Dedifferentiated amniotic fluid mesenchymal stem cell (primary cell): ENCODE results near the gene NPEPL1.
"Not testable (repeated sequence)": the region's sequence is repeated elsewhere in the genome, so short reads cannot be mapped to it uniquely, and the experiment has no call there.

Experiments used
- DNase-seq: peaks from one replicate; pipeline ENCODE4 v3.0.0-alpha.2; 2016; ENCODE audit errors: extremely low spot score

NPEPL1 gene

DNA sequence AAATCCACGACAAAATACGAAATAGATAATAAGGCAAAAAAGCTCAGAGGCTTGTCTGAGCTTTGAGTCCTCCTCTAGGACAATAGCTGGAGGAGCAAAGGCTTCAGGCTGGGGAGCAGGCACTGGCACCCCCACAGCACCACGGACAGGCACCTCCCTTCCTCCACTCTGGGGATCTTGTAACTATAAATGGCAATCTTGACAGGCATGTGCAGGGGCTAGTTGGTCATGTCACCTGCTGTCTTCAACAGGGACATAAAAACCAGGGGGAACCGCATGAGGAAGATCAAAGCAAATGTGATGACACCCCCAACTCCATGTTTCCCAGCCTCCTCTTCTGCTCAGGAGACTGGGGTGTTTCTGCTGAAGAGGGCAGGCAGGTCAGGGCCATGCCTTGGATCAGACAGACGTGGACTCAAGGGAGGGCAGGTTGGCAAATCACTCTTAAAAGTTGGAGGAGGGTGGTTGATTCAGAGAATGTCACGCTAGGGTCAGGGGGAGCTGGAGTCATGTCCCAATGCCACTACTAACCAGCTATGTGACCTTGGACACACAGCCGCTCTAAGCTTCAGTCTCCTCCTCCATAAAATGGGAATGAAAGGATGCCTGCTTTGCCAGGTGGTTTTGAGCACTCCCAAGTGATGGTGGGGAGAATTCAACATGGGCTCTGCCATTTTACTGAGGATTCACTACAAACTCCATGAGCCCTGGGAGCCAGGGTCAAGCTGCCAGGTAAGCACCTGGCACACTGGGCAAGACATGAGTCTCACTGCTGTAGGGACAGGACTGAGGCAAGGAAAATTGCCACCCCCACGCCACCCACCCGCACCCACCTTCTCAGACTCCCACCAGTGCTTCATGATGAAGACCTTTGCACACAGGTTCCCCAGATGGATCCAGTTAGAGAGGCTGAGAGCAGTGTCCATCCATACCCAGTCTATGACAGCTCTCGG lies 48.0 kb downstream of the NPEPL1 start:
- no peak for DNase-seq

DNA sequence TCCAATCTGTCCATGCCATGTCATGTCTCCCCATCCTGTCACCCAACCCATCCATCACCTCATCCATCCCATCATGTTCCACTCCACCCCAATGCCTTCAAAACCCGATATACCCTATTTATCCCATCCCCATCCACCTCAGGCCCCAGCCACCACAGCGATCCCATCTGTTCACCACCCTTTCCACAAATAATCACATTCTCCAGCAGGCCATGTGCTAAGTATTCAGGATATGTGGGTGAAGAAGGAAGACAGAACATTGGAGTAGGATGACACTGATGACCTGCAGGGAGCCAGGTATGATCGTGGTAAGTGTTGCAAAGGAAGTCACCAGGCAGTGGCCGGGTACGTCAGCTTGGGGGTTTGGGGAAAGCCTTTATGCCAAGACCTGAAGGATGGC lies 48.8 kb downstream of the NPEPL1 start:
- DNase-seq = no peak

DNA sequence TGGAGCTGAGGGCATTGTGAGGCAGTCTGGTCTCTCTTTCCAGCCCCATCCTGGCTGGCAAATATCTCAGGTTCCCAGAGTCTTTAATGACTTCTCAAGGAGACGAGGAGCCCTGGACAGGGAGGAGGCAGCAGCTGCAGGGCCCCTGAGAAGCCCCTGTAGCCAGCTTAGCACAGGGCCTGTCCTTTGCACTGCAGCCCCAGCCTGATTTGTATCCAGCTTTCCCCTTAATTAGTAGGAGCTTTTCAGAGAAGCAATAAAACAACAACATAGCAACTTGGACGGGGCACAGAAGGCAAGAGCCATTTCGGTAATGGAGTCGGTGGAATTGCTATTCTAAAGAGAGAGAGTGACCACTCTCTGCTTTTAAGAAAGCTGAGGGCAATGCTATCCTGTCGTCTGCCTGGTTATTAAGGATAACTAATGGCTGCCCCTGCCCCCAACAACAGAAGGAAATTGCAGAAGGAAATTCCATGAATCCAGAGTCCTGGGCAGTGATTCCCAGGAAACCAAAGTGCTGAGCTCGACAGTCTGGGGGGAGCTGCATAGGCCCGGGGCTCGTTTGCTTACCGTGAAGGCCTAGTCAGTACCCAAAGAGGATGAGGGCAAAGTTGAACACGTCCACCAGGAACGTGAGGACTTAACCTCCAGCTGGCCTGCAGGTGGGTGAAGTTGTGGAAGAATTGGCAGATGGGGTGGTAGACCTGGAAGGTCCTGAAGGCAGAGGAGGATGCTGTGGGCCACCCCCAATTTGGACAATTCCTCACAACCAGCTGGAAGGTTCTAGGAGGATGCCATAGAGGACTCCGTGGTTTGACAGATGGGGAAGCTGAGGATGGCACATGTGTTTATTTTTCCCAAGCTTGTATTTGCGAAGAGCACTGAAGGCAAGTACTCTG lies 50.3 kb downstream of the NPEPL1 start:
- DNase-seq = no peak

DNA sequence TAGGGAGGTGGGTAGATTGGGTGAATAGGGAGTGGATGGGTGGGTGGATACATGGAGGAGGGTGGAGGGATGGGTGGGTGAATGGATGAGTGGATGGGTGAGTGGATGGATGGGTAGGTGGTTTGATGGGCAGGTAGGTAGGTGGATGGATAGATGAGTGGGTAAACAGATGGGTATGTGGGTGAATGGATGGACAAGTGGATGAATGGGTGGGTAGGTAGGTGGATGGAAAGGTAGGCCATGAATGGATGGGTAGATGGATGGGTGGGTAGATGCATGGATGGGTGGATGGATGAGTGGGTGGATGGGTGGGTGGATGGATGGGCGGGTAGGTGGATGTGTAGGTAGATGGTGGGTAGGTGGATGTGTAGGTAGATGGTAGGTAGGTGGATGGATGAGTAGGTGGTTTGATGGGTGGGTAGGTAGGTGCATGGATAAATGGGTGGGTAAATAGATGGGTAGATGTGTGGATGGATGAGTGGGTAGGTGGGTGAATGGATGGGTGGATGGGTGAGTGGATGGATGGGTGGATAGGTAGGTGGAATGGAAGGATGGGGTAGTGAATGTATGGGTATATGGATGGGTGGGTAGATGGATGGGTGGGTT lies 51.4 kb downstream of the NPEPL1 start:
- no peak for DNase-seq

DNA sequence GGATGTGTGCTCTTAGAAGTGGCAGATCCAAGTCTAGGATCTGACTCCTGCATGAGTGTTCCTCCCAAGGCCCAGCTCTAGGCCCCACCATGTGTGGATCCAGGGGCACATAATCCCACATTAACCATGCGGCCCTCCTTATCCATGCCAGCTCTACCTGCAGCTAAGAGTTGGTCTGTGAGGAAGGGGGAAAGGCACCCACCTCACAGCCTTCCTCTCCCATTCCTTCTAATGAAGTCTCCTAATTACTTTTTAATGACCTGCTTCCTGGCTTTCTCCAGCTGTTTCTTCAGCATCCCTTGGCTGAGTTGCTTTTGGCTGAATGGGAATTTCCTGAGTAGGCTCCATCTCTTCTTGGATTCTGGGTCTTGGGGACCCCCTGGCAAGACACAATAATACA lies 52.2 kb downstream of the NPEPL1 start:
- DNase-seq = no peak

DNA sequence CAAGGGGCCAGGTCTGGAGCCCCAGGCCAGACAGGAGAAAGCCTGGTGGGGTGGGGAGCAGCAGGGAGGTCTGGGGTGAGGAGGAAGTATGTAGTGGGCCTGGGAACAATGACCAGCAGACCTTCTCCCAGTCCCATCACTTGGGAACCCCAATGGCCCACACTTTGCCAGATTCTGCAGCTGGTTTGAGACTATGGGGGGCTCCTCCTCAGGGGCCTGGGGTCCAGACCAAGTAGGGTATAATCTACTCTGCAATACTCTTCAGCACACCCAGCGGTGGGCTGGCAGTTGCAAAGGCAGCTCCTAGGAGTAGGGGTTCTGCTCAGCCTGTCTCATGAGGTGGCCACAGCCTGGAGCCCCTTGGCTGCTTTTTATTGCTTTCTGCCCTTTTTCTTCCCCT lies 52.8 kb downstream of the NPEPL1 start:
- no peak for DNase-seq

DNA sequence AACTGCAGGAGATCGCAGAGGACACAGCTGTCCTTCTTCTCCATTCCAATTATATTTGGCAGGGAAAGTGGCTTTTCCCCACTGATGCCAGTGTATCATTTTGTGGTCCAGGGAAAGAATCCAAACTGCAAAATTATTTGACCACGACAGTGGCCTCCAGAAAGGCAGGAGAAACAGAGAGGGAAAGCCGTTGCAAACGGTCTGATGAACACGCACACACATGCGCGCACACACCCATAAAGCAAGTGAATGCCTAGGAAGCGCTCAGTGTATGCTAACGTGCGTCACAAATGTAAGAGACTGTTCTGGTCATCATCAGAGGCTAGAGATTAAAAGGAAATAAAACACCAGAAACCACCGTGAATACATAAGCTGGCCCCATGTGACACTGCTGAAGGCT lies 54.0 kb downstream of the NPEPL1 start:
- DNase-seq = no peak

DNA sequence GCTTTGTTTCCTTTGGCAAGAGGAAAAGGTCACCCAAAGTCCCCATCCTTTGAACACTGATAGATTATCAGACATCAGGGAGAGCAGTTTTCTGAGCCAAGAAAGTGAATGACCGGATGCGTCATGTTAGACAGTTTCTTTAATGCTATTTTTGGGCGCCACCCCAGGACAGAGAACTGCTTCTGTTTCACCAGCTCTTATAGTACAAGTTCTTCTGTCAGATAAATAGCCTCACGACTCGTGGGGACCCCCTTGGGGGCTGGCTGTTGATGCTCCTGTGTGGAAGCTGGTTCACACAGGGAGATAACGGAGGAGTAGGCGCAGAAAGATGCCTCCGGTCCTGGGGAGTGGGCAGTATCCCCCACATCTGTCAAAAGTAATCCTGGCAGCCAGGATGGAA lies 54.6 kb downstream of the NPEPL1 start:
- no peak for DNase-seq

DNA sequence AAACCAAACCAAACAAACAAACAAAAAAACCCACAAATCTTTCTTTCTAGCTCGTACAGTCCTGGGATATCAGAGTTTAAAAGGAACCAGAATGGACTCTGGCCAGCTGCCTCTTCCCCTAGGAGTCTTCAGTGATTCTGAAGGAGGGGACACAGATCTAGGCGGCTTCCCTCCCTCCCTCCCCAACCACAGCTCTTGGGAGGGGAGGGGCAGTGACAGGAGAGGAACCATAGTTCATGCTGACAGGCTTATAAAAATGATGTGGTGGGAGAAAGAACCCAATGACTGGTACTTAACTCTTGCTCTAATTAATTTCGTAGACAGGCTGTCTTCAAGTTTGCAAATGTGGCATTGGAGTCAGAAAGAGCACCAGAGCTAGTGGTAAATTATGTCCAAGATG lies 56.0 kb downstream of the NPEPL1 start:
- no peak for DNase-seq

DNA sequence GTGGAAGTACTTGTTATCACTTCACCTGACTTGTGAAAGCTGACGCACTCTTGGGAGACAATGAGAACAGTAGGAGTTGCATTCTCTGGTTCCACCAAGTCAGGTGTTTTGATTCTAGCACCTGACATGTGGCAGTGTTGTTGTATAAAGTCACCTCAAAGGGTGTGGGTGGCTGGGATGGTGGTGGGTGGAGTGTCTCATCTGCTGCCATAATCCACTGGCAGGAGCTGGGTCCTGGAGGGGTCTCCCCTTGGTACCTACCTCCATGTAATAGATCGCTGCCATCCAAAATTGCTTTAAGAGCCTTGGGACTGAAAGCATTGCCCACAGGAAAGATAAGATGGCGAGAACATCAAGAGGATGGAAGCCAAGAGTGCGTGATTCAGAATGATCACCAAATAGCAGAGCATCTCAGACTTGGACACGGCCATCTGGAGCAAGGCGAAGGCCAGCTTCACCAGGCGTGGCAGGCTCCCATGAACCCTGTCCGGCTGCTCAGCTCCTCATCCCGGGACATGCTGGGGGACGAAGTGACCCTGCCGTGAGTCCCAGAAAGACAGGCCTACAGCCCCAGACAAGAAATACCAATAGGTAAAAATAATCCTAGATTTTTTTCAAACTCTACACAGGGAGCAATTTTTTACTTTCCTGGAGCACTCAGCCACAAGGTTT lies 56.6 kb downstream of the NPEPL1 start:
- DNase-seq = no peak

DNA sequence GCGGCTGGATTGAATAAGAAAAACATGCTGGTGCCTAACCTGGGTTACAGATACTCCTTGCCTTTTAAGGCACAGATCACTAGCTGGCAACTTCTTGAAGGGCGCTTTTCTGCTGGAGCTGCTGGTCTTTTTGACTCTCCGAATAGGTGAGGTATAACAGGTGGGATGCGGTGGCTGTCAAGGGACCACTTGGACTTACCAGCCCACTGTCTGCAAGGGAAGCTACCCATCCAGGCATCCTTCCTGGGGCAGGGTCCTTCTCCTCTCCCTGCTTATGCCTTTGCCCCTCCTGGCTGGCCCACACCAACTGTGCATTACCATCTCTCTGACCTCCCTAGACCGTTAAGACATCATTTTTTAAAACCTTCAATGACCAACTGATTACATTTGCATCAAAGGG lies 57.4 kb downstream of the NPEPL1 start:
- no peak for DNase-seq

DNA sequence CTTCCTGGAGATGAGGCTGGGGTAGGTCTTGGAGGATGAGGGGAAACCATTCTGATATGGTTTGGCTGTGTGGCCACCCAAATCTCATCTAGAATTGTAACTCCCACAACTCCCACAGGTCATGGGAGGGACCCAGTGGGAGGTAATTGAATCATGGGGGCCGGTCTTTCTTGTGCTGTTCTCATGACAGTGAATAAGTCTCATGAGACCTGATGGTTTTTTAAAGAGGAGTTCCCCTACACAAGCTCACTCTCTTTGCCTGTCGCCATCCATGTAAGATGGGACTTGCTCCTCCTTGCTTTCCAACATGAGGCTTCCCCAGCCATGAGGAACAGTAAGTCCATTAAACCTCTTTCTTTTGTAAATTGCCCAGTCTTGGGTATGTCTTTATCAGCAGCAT lies 58.1 kb downstream of the NPEPL1 start:
- DNase-seq = not testable (repeated sequence)

DNA sequence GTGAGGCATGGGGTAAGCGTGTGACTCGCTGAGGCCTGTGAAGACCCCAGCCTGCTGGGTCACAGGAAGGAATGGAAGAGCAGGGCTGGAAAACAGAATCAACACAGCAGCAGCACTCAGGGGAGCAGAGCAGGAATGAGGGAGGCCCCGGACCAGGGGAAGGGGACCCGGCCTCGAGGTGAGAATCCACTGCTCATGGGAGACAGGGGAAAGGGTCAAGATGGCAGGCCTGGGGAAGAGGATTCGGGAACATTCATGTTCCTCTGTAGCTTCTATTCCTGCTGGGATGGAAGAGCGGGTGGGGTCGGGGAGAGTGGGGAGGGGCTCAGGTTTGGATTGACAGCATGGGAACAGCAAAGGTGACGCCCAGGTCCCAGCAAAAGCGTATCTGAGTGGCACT lies 59.4 kb downstream of the NPEPL1 start:
- no peak for DNase-seq

DNA sequence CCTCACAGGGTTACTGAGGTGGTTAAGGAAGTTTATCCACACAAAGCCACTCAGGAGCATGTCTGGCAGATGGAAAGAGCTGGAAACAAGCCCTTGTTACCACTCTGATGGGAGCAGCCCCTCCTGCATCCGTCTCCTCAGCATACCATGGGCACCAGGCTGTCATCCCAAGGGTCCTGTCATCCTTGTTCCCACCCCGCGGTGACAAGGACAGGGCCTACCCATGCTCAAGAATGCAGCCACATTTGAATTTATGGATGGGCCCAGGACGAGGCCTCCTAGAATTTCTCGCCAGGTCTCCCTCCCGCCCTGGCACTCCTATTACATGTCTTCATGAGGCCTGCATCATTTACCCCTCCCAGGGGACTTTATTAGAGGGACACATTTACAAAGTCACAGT lies 60.0 kb downstream of the NPEPL1 start:
- no peak for DNase-seq

DNA sequence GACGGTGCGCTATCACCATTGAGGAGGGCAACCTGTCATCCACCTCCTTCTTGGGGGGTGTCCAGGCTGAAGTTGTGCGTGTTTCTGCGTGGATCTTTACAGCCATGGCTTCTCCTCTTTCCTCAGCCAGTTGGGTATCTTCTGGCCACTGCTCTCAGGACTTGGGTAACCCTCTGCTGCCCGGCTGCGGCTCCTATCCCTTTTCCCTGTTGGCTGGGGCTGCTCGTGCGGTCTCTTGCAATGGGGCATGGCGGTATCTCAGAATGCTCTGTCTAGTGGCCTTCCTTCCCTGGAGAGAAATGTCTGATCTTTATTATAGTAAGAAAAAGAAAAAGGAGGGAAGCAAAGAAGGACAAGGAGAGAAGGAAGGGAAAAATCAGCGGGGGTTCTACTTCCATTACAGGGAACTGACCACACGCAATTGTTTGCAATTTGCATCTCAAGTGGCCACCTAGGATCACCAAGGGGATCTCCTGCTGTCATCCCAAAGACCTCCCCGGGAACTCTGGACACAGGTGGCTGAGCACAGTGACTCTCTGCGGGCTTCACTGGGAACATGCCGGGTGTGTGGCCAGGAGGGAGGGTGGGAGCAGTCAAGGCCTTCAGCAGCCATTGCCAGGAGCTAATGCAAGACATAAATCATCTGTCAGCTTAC lies 60.8 kb downstream of the NPEPL1 start:
- DNase-seq = no peak

DNA sequence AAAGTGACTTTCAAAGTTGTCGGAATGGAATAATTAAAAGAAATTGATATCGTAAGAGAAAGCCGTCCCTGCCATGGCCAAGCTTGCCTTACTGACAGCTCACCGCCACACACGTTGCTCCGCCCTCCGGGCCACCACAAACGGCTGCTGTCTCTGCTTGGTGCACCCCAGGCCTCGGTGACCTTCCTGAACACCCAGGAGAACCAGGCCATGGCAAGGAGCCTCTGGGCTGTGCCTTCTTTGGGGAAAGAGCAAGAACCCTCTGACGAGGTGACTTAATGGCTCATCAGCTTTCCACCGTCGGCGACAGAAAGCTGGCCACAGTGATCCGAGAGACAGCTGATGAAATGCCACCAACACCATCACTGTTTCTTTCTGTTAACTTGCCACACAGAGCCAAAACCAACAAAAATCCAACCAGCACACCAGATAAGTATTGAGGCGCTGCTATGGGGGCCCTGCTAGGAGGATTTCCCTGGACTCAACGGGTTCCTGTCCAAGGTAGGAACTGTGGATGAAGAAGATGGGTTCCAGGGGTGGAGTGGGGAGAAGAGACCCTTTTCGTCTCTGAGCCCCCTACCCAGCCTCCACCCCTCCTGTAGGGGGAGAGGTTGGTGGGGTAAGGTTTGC lies 61.4 kb downstream of the NPEPL1 start:
- no peak for DNase-seq

DNA sequence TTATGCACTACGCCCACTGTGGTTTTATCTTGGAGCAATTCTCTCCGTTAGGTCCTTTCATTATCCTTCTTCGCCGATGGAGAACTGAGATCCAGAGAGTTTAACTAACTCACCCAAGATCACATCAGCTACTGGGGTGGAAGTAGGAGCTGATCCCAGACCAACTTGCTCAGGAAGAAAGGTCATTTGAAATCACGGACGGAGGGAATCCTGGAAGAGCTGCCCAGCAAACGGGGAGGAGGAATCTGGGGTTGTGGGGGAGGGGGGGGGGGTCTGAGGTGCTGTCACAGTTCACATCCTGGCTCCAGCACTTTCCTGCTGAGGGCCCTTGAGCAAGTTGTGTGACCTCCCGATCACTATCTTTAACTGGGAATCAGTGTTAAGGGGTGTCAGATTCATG lies 62.0 kb downstream of the NPEPL1 start:
- DNase-seq = no peak

DNA sequence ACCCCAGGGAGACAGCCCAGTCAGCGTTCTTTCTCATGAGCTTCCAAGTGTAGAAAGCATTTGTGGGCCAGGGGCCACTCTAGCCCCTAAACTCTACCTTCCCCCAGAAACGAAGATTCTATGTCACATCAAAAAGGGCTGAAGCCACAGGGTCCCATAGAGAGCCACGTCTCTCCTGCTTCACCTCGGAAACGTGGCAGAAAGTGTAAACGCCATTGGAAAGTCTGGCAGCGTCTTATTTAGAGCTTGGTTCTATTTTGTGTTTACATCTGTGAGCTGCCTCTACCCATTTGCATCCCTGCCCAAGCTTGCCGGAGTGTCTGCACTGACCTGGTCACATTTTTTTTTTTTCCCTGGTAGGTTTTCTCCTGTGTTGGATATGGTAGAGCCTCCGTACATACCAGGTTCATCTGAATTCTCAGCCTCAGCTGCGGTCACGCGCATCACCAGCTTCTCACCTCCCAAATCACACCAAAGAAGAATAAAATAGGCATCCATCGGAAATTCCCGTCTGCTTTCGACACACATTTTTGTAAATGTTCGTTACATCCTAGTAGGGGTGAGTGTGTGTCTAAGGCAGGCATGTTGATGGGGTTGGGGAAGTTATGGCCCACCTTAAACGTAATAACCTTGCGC lies 62.6 kb downstream of the NPEPL1 start:
- DNase-seq = no peak

DNA sequence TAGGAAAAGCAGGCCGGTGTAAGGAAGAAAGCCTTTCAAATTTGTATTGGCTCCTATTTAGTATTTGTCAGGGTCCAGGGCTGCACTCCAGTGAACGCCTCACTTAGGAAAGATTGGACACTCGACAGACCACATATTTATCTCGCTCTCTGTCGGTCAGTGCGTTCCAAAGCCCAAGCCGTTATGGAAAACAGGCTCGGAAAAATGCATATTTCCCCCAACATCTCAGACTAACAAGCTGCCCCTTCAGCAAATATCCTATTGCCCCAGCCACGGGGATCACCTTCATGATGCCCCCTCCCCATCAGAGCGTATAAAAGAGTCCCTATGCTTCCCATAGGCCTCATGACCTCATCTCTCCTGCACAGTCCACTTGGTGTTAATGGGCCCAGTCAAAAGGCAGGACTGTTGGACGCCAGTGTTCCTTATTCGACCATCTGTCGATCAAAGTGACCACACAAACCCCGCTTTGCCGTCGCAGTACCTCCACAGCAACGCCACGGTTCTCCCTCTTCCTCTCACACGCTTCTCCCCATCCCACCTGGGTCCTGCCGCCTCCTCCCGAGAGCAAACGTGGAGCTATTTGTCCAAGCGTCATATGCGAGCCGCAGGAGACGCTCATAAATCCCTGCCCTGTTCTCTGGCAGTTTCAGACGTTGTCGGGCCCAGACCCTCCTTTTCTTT lies 63.3 kb downstream of the NPEPL1 start:
- DNase-seq = no peak

DNA sequence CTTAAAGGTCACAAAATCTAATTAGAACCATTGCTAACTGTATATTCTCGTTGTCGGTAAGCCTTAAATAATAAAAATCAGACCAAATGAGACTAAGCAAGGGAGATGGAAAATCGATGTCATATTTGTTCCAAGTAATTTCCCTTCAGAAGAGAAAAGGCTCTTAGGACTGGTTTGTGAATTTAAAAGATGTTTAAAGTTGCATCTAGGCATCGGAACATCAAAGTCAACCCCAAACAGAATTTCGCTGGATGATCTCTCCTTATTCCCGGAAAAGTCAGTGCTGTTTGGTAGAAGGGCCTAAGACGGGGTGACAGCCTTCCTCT lies 63.8 kb downstream of the NPEPL1 start:
- no peak for DNase-seq
